VCaP (cell line): ENCODE results near the gene SPCS3.

Experiments
- H3K27ac ChIP-seq: fragments of 450-650 bp; 2 replicates; pipeline ENCODE4 v1.5.1; 2017
- CTCF ChIP-seq: fragments of 450-650 bp; conservative IDR thresholded peaks from 2 replicates; pipeline ENCODE4 v1.5.1; 2017; ENCODE audit warnings: mild to moderate bottlenecking, moderate library complexity

Gene SPCS3

GRCh38 chr4:176376032-176376614 lies 56.4 kb downstream of the SPCS3 start:
- TF ChIP-seq CTCF = peak; percentile 71
- H3K27ac ChIP-seq = no peak overlapping the region

- no peak overlapping the region for H3K27ac ChIP-seq
- peak; percentile 70 for TF ChIP-seq CTCF
Measured at GRCh38 chr4:176377780-176378179, 58.0 kb downstream of the SPCS3 start.

GRCh38 chr4:176380352-176381157 lies 60.8 kb downstream of the SPCS3 start:
- no peak for TF ChIP-seq CTCF
- H3K27ac ChIP-seq = no peak overlapping the region
